Lower lobe of right lung (tissue), 2 donors: ENCODE data around the gene MDM4. TPM values are rescaled to one million over a fixed set of nuclear protein-coding genes. Genes with fewer than 3 reads are reported as not detected.

ENCODE experiments used
- ATAC-seq, 2 donors: fragments of 200-7000 bp; cut with Tn5 transposase; one replicate each; pipeline ENCODE4 v1.9.1; 2020 to 2022; ENCODE audit warnings: mild to moderate bottlenecking in 2 of 2, moderate library complexity in 2 of 2
- DNase-seq: peaks from one replicate; pipeline ENCODE4 v3.0.0-alpha.2; 2020
- H3K27ac ChIP-seq: fragments of 200-600 bp; one replicate; pipeline ENCODE4 v1.8.0; 2022
- H3K27me3 ChIP-seq: fragments of 200-600 bp; one replicate; pipeline ENCODE4 v1.8.0; 2022; ENCODE audit warnings: low read depth
- H3K36me3 ChIP-seq: fragments of 200-600 bp; one replicate; pipeline ENCODE4 v1.8.0; 2022; ENCODE audit warnings: mild to moderate bottlenecking
- H3K4me1 ChIP-seq: fragments of 200-600 bp; one replicate; pipeline ENCODE4 v1.8.0; 2022
- H3K4me3 ChIP-seq: fragments of 200-600 bp; one replicate; pipeline ENCODE4 v1.8.0; 2022; ENCODE audit warnings: mild to moderate bottlenecking
- H3K9me3 ChIP-seq: fragments of 200-600 bp; one replicate; pipeline ENCODE4 v1.8.0; 2022
- intact Hi-C: fragments of 100-400 bp; cut with DNase I; formaldehyde crosslinking; loops from one replicate; pipeline ENCODE4 v1.11.0; 2022
- total RNA-seq: library from RNA; stranded (reverse); fragmentation: NEBNext Ultra II Directional; extraction: Animal tissue kit (Norgen Biotek cat#: 25700); gene quantifications from one replicate; pipeline ENCODE4 v1.2.1, GENCODE V29; 2021
- TF ChIP-seq, protein P1 (sequence below): fragments of 200-600 bp; IDR thresholded peaks from one replicate; pipeline ENCODE4 v1.8.0; 2022; ENCODE audit warnings: antibody characterized with exemption, mild to moderate bottlenecking
- donor health status: DM: no; HTN: yes; CAD: no; lungs with severe emphysema.

Gene MDM4
- total RNA-seq, 1 donor from 2014 or later, result 77.9 TPM

DNA sequence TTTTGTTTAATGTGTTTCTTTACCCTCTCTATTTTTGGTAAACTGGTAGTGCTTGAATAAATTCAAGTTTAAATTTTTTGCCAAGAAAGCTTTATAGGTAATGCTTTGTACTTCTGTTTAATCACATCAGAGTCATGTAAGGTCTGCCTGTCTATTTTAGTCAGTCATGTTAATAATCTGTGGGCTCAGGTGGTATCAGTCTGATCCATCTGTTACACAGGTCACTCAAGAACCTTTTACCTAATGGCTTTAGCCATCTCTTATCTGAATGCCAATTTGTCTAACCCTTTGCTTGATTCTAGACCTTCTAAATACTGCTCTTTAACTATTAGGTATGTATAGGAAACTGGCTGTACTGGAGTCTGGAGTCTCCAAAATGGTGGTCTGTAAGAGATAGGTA lies 16.6 kb downstream of the MDM4 start:
- H3K27me3 ChIP-seq, result no peaks in the 10 kb centered on the region
- no peak overlapping the region for H3K4me3 ChIP-seq
- ATAC-seq (no peak), DNase-seq (no peak)
- TF ChIP-seq, protein P1, sequence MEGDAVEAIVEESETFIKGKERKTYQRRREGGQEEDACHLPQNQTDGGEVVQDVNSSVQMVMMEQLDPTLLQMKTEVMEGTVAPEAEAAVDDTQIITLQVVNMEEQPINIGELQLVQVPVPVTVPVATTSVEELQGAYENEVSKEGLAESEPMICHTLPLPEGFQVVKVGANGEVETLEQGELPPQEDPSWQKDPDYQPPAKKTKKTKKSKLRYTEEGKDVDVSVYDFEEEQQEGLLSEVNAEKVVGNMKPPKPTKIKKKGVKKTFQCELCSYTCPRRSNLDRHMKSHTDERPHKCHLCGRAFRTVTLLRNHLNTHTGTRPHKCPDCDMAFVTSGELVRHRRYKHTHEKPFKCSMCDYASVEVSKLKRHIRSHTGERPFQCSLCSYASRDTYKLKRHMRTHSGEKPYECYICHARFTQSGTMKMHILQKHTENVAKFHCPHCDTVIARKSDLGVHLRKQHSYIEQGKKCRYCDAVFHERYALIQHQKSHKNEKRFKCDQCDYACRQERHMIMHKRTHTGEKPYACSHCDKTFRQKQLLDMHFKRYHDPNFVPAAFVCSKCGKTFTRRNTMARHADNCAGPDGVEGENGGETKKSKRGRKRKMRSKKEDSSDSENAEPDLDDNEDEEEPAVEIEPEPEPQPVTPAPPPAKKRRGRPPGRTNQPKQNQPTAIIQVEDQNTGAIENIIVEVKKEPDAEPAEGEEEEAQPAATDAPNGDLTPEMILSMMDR, result no peak
- no peaks in the 10 kb centered on the region for H3K4me1 ChIP-seq
- intact Hi-C loops, result no loop called here
- H3K27ac ChIP-seq, result no peak overlapping the region
- no peaks in the 10 kb centered on the region for H3K9me3 ChIP-seq
- peaks cover 100% of the 10 kb centered on the region for H3K36me3 ChIP-seq

DNA sequence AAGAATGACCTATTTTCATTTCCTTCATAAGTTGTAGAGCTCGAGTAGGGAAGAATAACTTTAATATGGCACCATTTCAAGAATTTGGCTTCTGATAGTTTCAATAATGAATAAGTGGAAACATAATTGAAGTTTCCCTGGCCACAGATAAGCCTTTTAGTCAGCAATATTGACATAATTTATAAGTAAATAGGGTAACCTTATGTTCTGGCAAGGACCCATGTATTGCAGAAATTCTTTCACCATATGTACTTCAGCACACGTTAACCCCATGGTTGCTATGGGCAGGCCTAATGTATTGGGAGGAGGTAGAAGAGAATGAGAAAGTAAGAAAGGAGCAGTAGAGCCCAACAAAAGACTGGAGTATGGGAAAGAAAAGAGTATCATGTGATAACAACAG lies 25.4 kb downstream of the MDM4 start:
- peak in 1 of 2 donors; percentile 23 for ATAC-seq
- H3K36me3 ChIP-seq, result peaks cover 100% of the 10 kb centered on the region
- H3K4me1 ChIP-seq, result no peaks in the 10 kb centered on the region
- TF ChIP-seq, protein P1, result no peak
- no peaks in the 10 kb centered on the region for H3K27me3 ChIP-seq
- intact Hi-C loops, result no loop called here
- DNase-seq, result no peak
- no peaks in the 10 kb centered on the region for H3K9me3 ChIP-seq
- no peak overlapping the region for H3K27ac ChIP-seq
- H3K4me3 ChIP-seq, result no peak overlapping the region

DNA sequence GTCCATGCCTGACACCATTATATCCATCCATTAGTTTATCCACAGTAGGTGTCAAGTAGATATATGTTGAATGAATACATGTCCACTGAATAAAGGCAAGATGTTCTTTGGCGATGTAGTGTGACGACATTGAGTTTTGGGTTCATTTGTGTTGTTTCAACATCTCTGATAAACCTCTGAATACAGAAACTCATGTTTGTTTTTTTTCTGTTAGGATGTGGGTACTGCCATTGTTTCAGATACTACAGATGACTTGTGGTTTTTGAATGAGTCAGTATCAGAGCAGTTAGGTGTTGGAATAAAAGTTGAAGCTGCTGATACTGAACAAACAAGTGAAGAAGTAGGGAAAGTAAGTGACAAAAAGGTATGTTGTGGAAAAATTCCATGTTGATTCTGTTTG lies 28.1 kb downstream of the MDM4 start:
- DNase-seq, result no peak
- intact Hi-C loops, result no loop called here
- Histone ChIP-seq H3K27ac (no peak overlapping the region), H3K4me3 (no peak overlapping the region), H3K36me3 (peaks cover 100% of the 10 kb centered on the region), H3K27me3 (no peaks in the 10 kb centered on the region), H3K4me1 (no peaks in the 10 kb centered on the region), H3K9me3 (no peaks in the 10 kb centered on the region)
- TF ChIP-seq, protein P1, result no peak
- ATAC-seq, result no peak

- Histone ChIP-seq H3K27me3 (no peaks in the 10 kb centered on the region), H3K4me3 (no peak overlapping the region), H3K36me3 (peaks cover 100% of the 10 kb centered on the region), H3K4me1 (no peaks in the 10 kb centered on the region), H3K27ac (peak overlapping the region; percentile 46), H3K9me3 (no peaks in the 10 kb centered on the region)
- ATAC-seq, result no peak
- no peak for DNase-seq
- TF ChIP-seq, protein P1, result no peak
- intact Hi-C loops, result no loop called here
Measured at GRCh38 chr1:204545202-204545601, 29.0 kb downstream of the MDM4 start.

DNA sequence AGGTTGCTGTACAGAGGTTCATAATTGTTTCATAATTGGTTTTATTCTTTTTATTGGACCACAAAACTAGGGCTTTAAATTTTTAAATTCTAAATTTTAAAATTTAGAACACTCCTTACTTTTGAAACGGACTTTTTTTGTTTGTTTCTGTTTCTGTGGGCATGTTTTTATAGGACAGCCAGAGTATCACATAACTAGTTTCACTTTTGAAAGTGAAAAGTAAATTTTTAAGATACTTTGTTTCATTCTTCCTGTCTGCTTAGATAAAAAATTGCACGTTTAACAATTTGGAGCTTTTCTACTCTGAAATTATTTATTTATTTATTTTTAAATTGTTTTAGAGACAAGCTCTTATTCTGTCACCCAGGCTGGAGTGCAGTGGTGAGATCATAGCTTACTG lies 29.7 kb downstream of the MDM4 start:
- H3K27me3 ChIP-seq, result no peaks in the 10 kb centered on the region
- DNase-seq (no peak), ATAC-seq (no peak)
- intact Hi-C loops, result no loop called here
- TF ChIP-seq, protein P1, result no peak
- H3K9me3 ChIP-seq, result no peaks in the 10 kb centered on the region
- H3K27ac ChIP-seq, result peak overlapping the region; percentile 46
- H3K36me3 ChIP-seq, result peaks cover 100% of the 10 kb centered on the region
- H3K4me1 ChIP-seq, result no peaks in the 10 kb centered on the region
- H3K4me3 ChIP-seq, result no peak overlapping the region

GRCh38 chr1:204548265-204548664 lies 32.1 kb downstream of the MDM4 start:
- DNase-seq (no peak), ATAC-seq (no peak)
- Histone ChIP-seq H3K4me3 (no peak overlapping the region), H3K4me1 (no peaks in the 10 kb centered on the region), H3K9me3 (no peaks in the 10 kb centered on the region), H3K36me3 (peaks cover 97% of the 10 kb centered on the region), H3K27ac (no peak overlapping the region), H3K27me3 (no peaks in the 10 kb centered on the region)
- intact Hi-C loops, result no loop called here
- TF ChIP-seq, protein P1, result no peak
